ENCODE data around the gene CTNNA3. TPM values are rescaled to one million over a fixed set of nuclear protein-coding genes. Genes with fewer than 3 reads are reported as not detected.

The CTNNA3 gene
- total and polyA plus RNA-seq, 4 donors = 0.38 to 8.9 (median 5.2) TPM

- H3K27me3 ChIP-seq (ENCODE audit: control insufficient read depth in 1 of 2, insufficient read depth in 2 of 2, low read length in 1 of 2) = no peaks in the 10 kb centered on the region
- WGBS, 2 donors = 43 to 54% methylated on average over 2 of the region's 2 CpGs
- DNase-seq (no peak), ATAC-seq (ENCODE audit: low FRiP score) (no peak)
- intact Hi-C loops (cut with DNase I) = no loop called here
- no peaks in the 10 kb centered on the region for H3K9me3 ChIP-seq (ENCODE audit: control insufficient read depth, low read length)
- H3K36me3 ChIP-seq (ENCODE audit: control insufficient read depth in 1 of 2, insufficient read depth in 2 of 2, low read length in 1 of 2) = no peaks in the 10 kb centered on the region
- H3K27ac ChIP-seq (ENCODE audit: low read depth in 1 of 2, low read length in 2 of 2) = no peak overlapping the region
- no peaks in the 10 kb centered on the region for H3K4me1 ChIP-seq (ENCODE audit: control insufficient read depth in 1 of 2, insufficient read depth in 2 of 2, low read length in 2 of 2)
- no peak overlapping the region for H3K4me3 ChIP-seq (ENCODE audit: low read length in 2 of 2)
Measured at GRCh38 chr10:67095531-67095930, 600.5 kb downstream of the CTNNA3 start.

GRCh38 chr10:67088036-67088435 is 608.0 kb downstream of the CTNNA3 start:
- Histone ChIP-seq H3K4me1 (ENCODE audit: control insufficient read depth in 1 of 2, insufficient read depth in 2 of 2, low read length in 2 of 2) (no peaks in the 10 kb centered on the region), H3K27me3 (ENCODE audit: control insufficient read depth in 1 of 2, insufficient read depth in 2 of 2, low read length in 1 of 2) (no peaks in the 10 kb centered on the region), H3K4me3 (ENCODE audit: low read length in 2 of 2) (no peak overlapping the region), H3K27ac (ENCODE audit: low read depth in 1 of 2, low read length in 2 of 2) (no peak overlapping the region), H3K36me3 (ENCODE audit: control insufficient read depth in 1 of 2, insufficient read depth in 2 of 2, low read length in 1 of 2) (no peaks in the 10 kb centered on the region), H3K9me3 (ENCODE audit: control insufficient read depth, low read length) (no peaks in the 10 kb centered on the region)
- no peak for DNase-seq
- 45 to 52% methylated on average over 1 of the region's 1 CpG for WGBS, 2 donors
- ATAC-seq (ENCODE audit: low FRiP score) = no peak
- intact Hi-C loops (cut with DNase I) = no loop called here

- Histone ChIP-seq H3K9me3 (ENCODE audit: control insufficient read depth, low read length) (no peaks in the 10 kb centered on the region), H3K36me3 (ENCODE audit: control insufficient read depth in 1 of 2, insufficient read depth in 2 of 2, low read length in 1 of 2) (no peaks in the 10 kb centered on the region), H3K27me3 (ENCODE audit: control insufficient read depth in 1 of 2, insufficient read depth in 2 of 2, low read length in 1 of 2) (no peaks in the 10 kb centered on the region), H3K4me1 (ENCODE audit: control insufficient read depth in 1 of 2, insufficient read depth in 2 of 2, low read length in 2 of 2) (no peaks in the 10 kb centered on the region), H3K27ac (ENCODE audit: low read depth in 1 of 2, low read length in 2 of 2) (no peak overlapping the region), H3K4me3 (ENCODE audit: low read length in 2 of 2) (no peak overlapping the region)
- DNase-seq (no peak), ATAC-seq (ENCODE audit: low FRiP score) (no peak)
- intact Hi-C loops (cut with DNase I) = no loop called here
Measured at GRCh38 chr10:67087135-67087425, 608.9 kb downstream of the CTNNA3 start.

- no peak for ATAC-seq (ENCODE audit: low FRiP score)
- WGBS, 2 donors = 2 to 5% methylated on average over 2 of the region's 2 CpGs
- no peaks in the 10 kb centered on the region for H3K36me3 ChIP-seq (ENCODE audit: control insufficient read depth in 1 of 2, insufficient read depth in 2 of 2, low read length in 1 of 2)
- intact Hi-C loops (cut with DNase I) = no loop called here
- H3K27ac ChIP-seq (ENCODE audit: low read depth in 1 of 2, low read length in 2 of 2) = no peak overlapping the region
- H3K9me3 ChIP-seq (ENCODE audit: control insufficient read depth, low read length) = no peaks in the 10 kb centered on the region
- no peak overlapping the region for H3K4me3 ChIP-seq (ENCODE audit: low read length in 2 of 2)
- H3K27me3 ChIP-seq (ENCODE audit: control insufficient read depth in 1 of 2, insufficient read depth in 2 of 2, low read length in 1 of 2) = no peaks in the 10 kb centered on the region
- no peaks in the 10 kb centered on the region for H3K4me1 ChIP-seq (ENCODE audit: control insufficient read depth in 1 of 2, insufficient read depth in 2 of 2, low read length in 2 of 2)
- no peak for DNase-seq
Measured at GRCh38 chr10:67086327-67087134, 609.5 kb downstream of the CTNNA3 start.

- H3K27ac ChIP-seq (ENCODE audit: low read depth in 1 of 2, low read length in 2 of 2) = no peak overlapping the region
- no peaks in the 10 kb centered on the region for H3K36me3 ChIP-seq (ENCODE audit: control insufficient read depth in 1 of 2, insufficient read depth in 2 of 2, low read length in 1 of 2)
- DNase-seq (no peak), ATAC-seq (ENCODE audit: low FRiP score) (no peak)
- intact Hi-C loops (cut with DNase I) = no loop called here
- H3K27me3 ChIP-seq (ENCODE audit: control insufficient read depth in 1 of 2, insufficient read depth in 2 of 2, low read length in 1 of 2) = no peaks in the 10 kb centered on the region
- no peaks in the 10 kb centered on the region for H3K9me3 ChIP-seq (ENCODE audit: control insufficient read depth, low read length)
- H3K4me1 ChIP-seq (ENCODE audit: control insufficient read depth in 1 of 2, insufficient read depth in 2 of 2, low read length in 2 of 2) = peaks cover 0 to 4% of the 10 kb centered on the region in 2 donors
- WGBS, 2 donors = 50 to 55% methylated on average over 4 of the region's 4 CpGs
- no peak overlapping the region for H3K4me3 ChIP-seq (ENCODE audit: low read length in 2 of 2)
Measured at GRCh38 chr10:67079126-67079525, 616.9 kb downstream of the CTNNA3 start.

- intact Hi-C loops (cut with DNase I) = no loop called here
- peaks cover 0 to 4% of the 10 kb centered on the region in 2 donors for H3K4me1 ChIP-seq (ENCODE audit: control insufficient read depth in 1 of 2, insufficient read depth in 2 of 2, low read length in 2 of 2)
- no peak overlapping the region for H3K27ac ChIP-seq (ENCODE audit: low read depth in 1 of 2, low read length in 2 of 2)
- no peaks in the 10 kb centered on the region for H3K36me3 ChIP-seq (ENCODE audit: control insufficient read depth in 1 of 2, insufficient read depth in 2 of 2, low read length in 1 of 2)
- H3K9me3 ChIP-seq (ENCODE audit: control insufficient read depth, low read length) = no peaks in the 10 kb centered on the region
- 97 to 98% methylated on average over 1 of the region's 1 CpG for WGBS, 2 donors
- ATAC-seq (ENCODE audit: low FRiP score) = no peak
- H3K27me3 ChIP-seq (ENCODE audit: control insufficient read depth in 1 of 2, insufficient read depth in 2 of 2, low read length in 1 of 2) = no peaks in the 10 kb centered on the region
- H3K4me3 ChIP-seq (ENCODE audit: low read length in 2 of 2) = no peak overlapping the region
- DNase-seq = no peak
Measured at GRCh38 chr10:67077376-67077775, 618.6 kb downstream of the CTNNA3 start.

- DNase-seq = no peak
- H3K4me1 ChIP-seq (ENCODE audit: control insufficient read depth in 1 of 2, insufficient read depth in 2 of 2, low read length in 2 of 2) = peaks cover 0 to 4% of the 10 kb centered on the region in 2 donors
- intact Hi-C loops (cut with DNase I) = no loop called here
- H3K9me3 ChIP-seq (ENCODE audit: control insufficient read depth, low read length) = no peaks in the 10 kb centered on the region
- ATAC-seq (ENCODE audit: low FRiP score) = no peak
- no peaks in the 10 kb centered on the region for H3K27me3 ChIP-seq (ENCODE audit: control insufficient read depth in 1 of 2, insufficient read depth in 2 of 2, low read length in 1 of 2)
- no peak overlapping the region for H3K27ac ChIP-seq (ENCODE audit: low read depth in 1 of 2, low read length in 2 of 2)
- H3K36me3 ChIP-seq (ENCODE audit: control insufficient read depth in 1 of 2, insufficient read depth in 2 of 2, low read length in 1 of 2) = no peaks in the 10 kb centered on the region
- H3K4me3 ChIP-seq (ENCODE audit: low read length in 2 of 2) = no peak overlapping the region
Measured at GRCh38 chr10:67076144-67076543, 619.9 kb downstream of the CTNNA3 start.

GRCh38 chr10:67075491-67075971 is 620.5 kb downstream of the CTNNA3 start:
- intact Hi-C loops (cut with DNase I) = no loop called here
- ATAC-seq (ENCODE audit: low FRiP score) = no peak
- Histone ChIP-seq H3K27ac (ENCODE audit: low read depth in 1 of 2, low read length in 2 of 2) (no peak overlapping the region), H3K4me1 (ENCODE audit: control insufficient read depth in 1 of 2, insufficient read depth in 2 of 2, low read length in 2 of 2) (peaks cover 0 to 4% of the 10 kb centered on the region in 2 donors), H3K36me3 (ENCODE audit: control insufficient read depth in 1 of 2, insufficient read depth in 2 of 2, low read length in 1 of 2) (no peaks in the 10 kb centered on the region), H3K27me3 (ENCODE audit: control insufficient read depth in 1 of 2, insufficient read depth in 2 of 2, low read length in 1 of 2) (no peaks in the 10 kb centered on the region), H3K9me3 (ENCODE audit: control insufficient read depth, low read length) (no peaks in the 10 kb centered on the region), H3K4me3 (ENCODE audit: low read length in 2 of 2) (no peak overlapping the region)
- 17 to 24% methylated on average over 4 of the region's 4 CpGs for WGBS, 2 donors
- no peak for DNase-seq

- Histone ChIP-seq H3K36me3 (ENCODE audit: control insufficient read depth in 1 of 2, insufficient read depth in 2 of 2, low read length in 1 of 2) (no peaks in the 10 kb centered on the region), H3K4me3 (ENCODE audit: low read length in 2 of 2) (no peak overlapping the region), H3K9me3 (ENCODE audit: control insufficient read depth, low read length) (no peaks in the 10 kb centered on the region), H3K4me1 (ENCODE audit: control insufficient read depth in 1 of 2, insufficient read depth in 2 of 2, low read length in 2 of 2) (peaks cover 0 to 4% of the 10 kb centered on the region in 2 donors), H3K27me3 (ENCODE audit: control insufficient read depth in 1 of 2, insufficient read depth in 2 of 2, low read length in 1 of 2) (no peaks in the 10 kb centered on the region), H3K27ac (ENCODE audit: low read depth in 1 of 2, low read length in 2 of 2) (no peak overlapping the region)
- no peak for ATAC-seq (ENCODE audit: low FRiP score)
- DNase-seq = no peak
- intact Hi-C loops (cut with DNase I) = no loop called here
- 97% methylated on average over 1 of the region's 1 CpG for WGBS, 2 donors
Measured at GRCh38 chr10:67072654-67073053, 623.3 kb downstream of the CTNNA3 start.
